Prostate gland (tissue), 2 donors: ENCODE measurements around the gene SLC25A44.

Experiments
- CTCF ChIP-seq, 4 experiments: fragments of 200-600 bp in 2 of 4; fragments of 450-650 bp in 2 of 4; sonication (generic) in 2 of 4; IDR thresholded peaks; 1 replicate in 3 of 4; 2 replicates in 1 of 4; pipeline ENCODE4 v1.5.1; 2016 to 2019; ENCODE audit warnings: antibody characterized with exemption in 4 of 4, mild to moderate bottlenecking in 2 of 4, moderate library complexity in 2 of 4
- POLR2A ChIP-seq: fragments of 450-650 bp; IDR thresholded peaks from one replicate; pipeline ENCODE4 v1.6.1; 2016; ENCODE audit warnings: antibody characterized with exemption, mild to moderate bottlenecking

DNA sequence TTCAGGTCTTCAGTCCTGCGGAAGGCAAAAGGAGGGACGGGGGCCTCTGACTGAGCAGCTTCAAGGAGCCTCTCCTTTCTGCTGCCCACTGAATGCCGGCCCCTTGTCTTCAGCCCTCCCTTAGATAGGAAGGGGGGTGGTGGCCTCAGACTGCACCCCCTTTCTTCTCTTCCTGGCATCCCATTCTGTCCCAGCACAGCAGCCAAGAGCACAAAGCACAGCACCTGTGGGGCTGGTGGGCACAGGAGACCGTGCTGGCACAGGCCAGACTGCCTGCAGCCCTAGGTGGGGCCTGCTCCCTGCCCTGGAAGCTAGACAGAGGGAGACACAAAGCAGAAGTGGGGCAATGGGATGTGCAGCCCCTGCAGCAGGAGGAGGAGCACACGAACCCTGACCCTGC, 55.7 kb downstream of the SLC25A44 start:
- no peak for TF ChIP-seq CTCF (IDR thresholded peaks at IDR 0.05)
- no peak for TF ChIP-seq POLR2A
